GM23338 (cell line): Measurements from ENCODE around the gene DNMT1. TPM values are rescaled to one million over a fixed set of nuclear protein-coding genes. Genes with fewer than 3 reads are reported as not detected.

Experiments used
- ATAC-seq: fragments of 200-7000 bp; cut with Tn5 transposase; 3 replicates; pipeline ENCODE4 v1.9.1; 2020
- DNase-seq: peaks from one replicate; pipeline ENCODE4 v3.0.0-alpha.2; 2015; ENCODE audit warnings: low spot score
- H2AFZ ChIP-seq: fragments of 200-600 bp; sonication (generic); 2 replicates; pipeline ENCODE4 v1.8.0; 2016; ENCODE audit warnings: antibody characterized with exemption, mild to moderate bottlenecking, moderate library complexity
- H3F3A ChIP-seq: fragments of 200-600 bp; sonication (generic); replicated peaks from 2 replicates; pipeline ENCODE4 v1.8.0; 2017; ENCODE audit warnings: antibody characterized with exemption, mixed run types, low read depth
- H3K27ac ChIP-seq: fragments of 200-600 bp; sonication (generic); 2 replicates; pipeline ENCODE4 v1.6.1; 2016; ENCODE audit warnings: low read depth
- H3K27me3 ChIP-seq: fragments of 200-600 bp; sonication (generic); 2 replicates; pipeline ENCODE4 v1.8.0; 2016; ENCODE audit warnings: mild to moderate bottlenecking, mixed run types, moderate library complexity; ENCODE audit not compliant: insufficient read depth
- H3K36me3 ChIP-seq: fragments of 200-600 bp; sonication (generic); 2 replicates; pipeline ENCODE4 v1.8.0; 2016; ENCODE audit warnings: mild to moderate bottlenecking; ENCODE audit not compliant: insufficient read depth
- H3K4me1 ChIP-seq: fragments of 200-600 bp; sonication (generic); 2 replicates; pipeline ENCODE4 v1.8.0; 2016; ENCODE audit warnings: mild to moderate bottlenecking, moderate library complexity; ENCODE audit not compliant: insufficient read depth
- H3K4me2 ChIP-seq: fragments of 200-600 bp; sonication (generic); 2 replicates; pipeline ENCODE4 v1.7.1; 2017; ENCODE audit warnings: mixed run types
- H3K4me3 ChIP-seq: fragments of 200-600 bp; sonication (generic); 2 replicates; pipeline ENCODE4 v1.6.1; 2016; ENCODE audit warnings: mixed run types
- H3K79me2 ChIP-seq: fragments of 200-600 bp; sonication (generic); replicated peaks from 2 replicates; pipeline ENCODE4 v1.8.0; 2017; ENCODE audit warnings: mild to moderate bottlenecking; ENCODE audit not compliant: insufficient read depth
- H3K9me2 ChIP-seq: fragments of 200-600 bp; sonication (generic); 2 replicates; pipeline ENCODE4 v1.8.0; 2017; ENCODE audit not compliant: insufficient read depth
- H4K20me1 ChIP-seq: fragments of 200-600 bp; sonication (generic); replicated peaks from 2 replicates; pipeline ENCODE4 v1.8.0; 2017; ENCODE audit warnings: mild to moderate bottlenecking; ENCODE audit not compliant: insufficient read depth
- H3K27ac Mint-ChIP-seq: 2 replicates; pipeline ENCODE4 v1.8.0; 2020; ENCODE audit warnings: inconsistent platforms, mild to moderate bottlenecking, moderate library complexity, mixed read lengths
- H3K27me3 Mint-ChIP-seq: 3 replicates; pipeline ENCODE4 v1.8.0; 2022; ENCODE audit warnings: low read depth, mild to moderate bottlenecking, moderate library complexity, mixed read lengths, inconsistent platforms; ENCODE audit not compliant: insufficient read depth, poor library complexity
- H3K36me3 Mint-ChIP-seq: 3 replicates; pipeline ENCODE4 v1.8.0; 2021; ENCODE audit warnings: low read depth, mild to moderate bottlenecking, inconsistent platforms, moderate library complexity, mixed read lengths
- H3K4me1 Mint-ChIP-seq: 3 replicates; pipeline ENCODE4 v1.8.0; 2020; ENCODE audit warnings: mild to moderate bottlenecking, inconsistent platforms, mixed read lengths
- H3K4me3 Mint-ChIP-seq: 3 replicates; pipeline ENCODE4 v1.8.0; 2021; ENCODE audit warnings: moderate library complexity, mild to moderate bottlenecking, inconsistent platforms, mixed read lengths
- H3K9me3 Mint-ChIP-seq: 3 replicates; pipeline ENCODE4 v1.8.0; 2020; ENCODE audit warnings: moderate library complexity, mild to moderate bottlenecking, inconsistent platforms, mixed read lengths
- ETS1 ChIP-seq: IDR thresholded peaks from 2 replicates; pipeline ENCODE4 v1.6.1; 2016; ENCODE audit warnings: antibody characterized with exemption
- EZH2phosphoT487 ChIP-seq: fragments of 200-600 bp; sonication (generic); IDR thresholded peaks from one replicate; pipeline ENCODE4 v1.8.1; 2018; ENCODE audit warnings: antibody characterized with exemption; ENCODE audit not compliant: unreplicated experiment
- POLR2AphosphoS5 ChIP-seq: IDR thresholded peaks from 2 replicates; pipeline ENCODE4 v1.6.1; 2016; ENCODE audit warnings: antibody characterized with exemption, low read depth
- REST ChIP-seq: IDR thresholded peaks from one replicate; pipeline ENCODE4 v1.6.1; 2018; ENCODE audit warnings: antibody characterized with exemption; ENCODE audit not compliant: unreplicated experiment
- STAT1 ChIP-seq: IDR thresholded peaks from one replicate; pipeline ENCODE4 v1.6.1; 2016; ENCODE audit warnings: antibody characterized with exemption; ENCODE audit not compliant: unreplicated experiment
- ZNF331 ChIP-seq: fragments of 250-450 bp; sonication (Bioruptor Pico); IDR thresholded peaks from 2 replicates; pipeline ENCODE4 v1.5.0; 2020; ENCODE audit warnings: low read depth, mild to moderate bottlenecking, moderate library complexity
- polyA plus RNA-seq: library from polyadenylated mRNA; unstranded; fragments of >200 nt; fragmentation: Nextera tagmentation; extraction: Ambion mirVana; gene quantifications from 2 replicates; pipeline ENCODE4 v1.2.1, GENCODE V29; 2016
- total RNA-seq: library from RNA; depleted of rRNA; stranded (reverse); fragments of >200 nt; shearing (Covaris generic); gene quantifications from 2 replicates; pipeline ENCODE4 v1.2.3, GENCODE V29; 2014

Gene DNMT1
- total and polyA plus RNA-seq, 2 experiments from 2014 or later: 238 to 589 TPM

GRCh38 chr19:10134040-10134439, 60.7 kb downstream of the DNMT1 start:
- H2AFZ ChIP-seq: no peak overlapping the region
- DNase-seq: no peak
- no peaks in the 10 kb centered on the region for H3K9me2 ChIP-seq
- 0 out of 2 replicates have a peak, but pooled peaks cover 7% of the 10 kb centered on the region for H3F3A ChIP-seq
- H3K4me3 ChIP-seq: no peak overlapping the region
- peaks cover 3% of the 10 kb centered on the region; the same call in 1 of the 2 replicates for H4K20me1 ChIP-seq
- no peak overlapping the region for H3K4me3 Mint-ChIP-seq
- no peak overlapping the region for H3K27ac ChIP-seq
- H3K4me1 ChIP-seq: no peaks in the 10 kb centered on the region
- H3K36me3 ChIP-seq: peaks cover 21% of the 10 kb centered on the region
- no peak for ATAC-seq
- H3K4me2 ChIP-seq: no peak overlapping the region
- H3K4me1 Mint-ChIP-seq: no peaks in the 10 kb centered on the region
- no peaks in the 10 kb centered on the region for H3K79me2 ChIP-seq
- H3K36me3 Mint-ChIP-seq: peaks cover 61% of the 10 kb centered on the region
- TF ChIP-seq ETS1: no peak
- TF ChIP-seq EZH2phosphoT487: no peak
- no peak for TF ChIP-seq REST
- peaks cover 9% of the 10 kb centered on the region for H3K27me3 Mint-ChIP-seq
- no peak overlapping the region for H3K27ac Mint-ChIP-seq
- no peaks in the 10 kb centered on the region for H3K27me3 ChIP-seq
- no peaks in the 10 kb centered on the region for H3K9me3 Mint-ChIP-seq

- no peak overlapping the region for H3K4me3 ChIP-seq
- peaks cover 18% of the 10 kb centered on the region for H3K36me3 ChIP-seq
- no peak overlapping the region for H3K4me2 ChIP-seq
- H3K27ac Mint-ChIP-seq: no peak overlapping the region
- no peaks in the 10 kb centered on the region for H3K79me2 ChIP-seq
- 0 out of 2 replicates have a peak, but pooled peaks cover 7% of the 10 kb centered on the region for H3F3A ChIP-seq
- H2AFZ ChIP-seq: no peak overlapping the region
- TF ChIP-seq STAT1: no peak
- H3K27me3 Mint-ChIP-seq: peaks cover 9% of the 10 kb centered on the region
- H3K4me3 Mint-ChIP-seq: no peak overlapping the region
- no peak overlapping the region for H3K27ac ChIP-seq
- H3K9me3 Mint-ChIP-seq: no peaks in the 10 kb centered on the region
- peaks cover 58% of the 10 kb centered on the region for H3K36me3 Mint-ChIP-seq
- ATAC-seq (no peak), DNase-seq (no peak)
- no peaks in the 10 kb centered on the region for H3K4me1 Mint-ChIP-seq
- no peaks in the 10 kb centered on the region for H3K9me2 ChIP-seq
- peaks cover 3% of the 10 kb centered on the region; the same call in 1 of the 2 replicates for H4K20me1 ChIP-seq
- H3K27me3 ChIP-seq: no peaks in the 10 kb centered on the region
- no peaks in the 10 kb centered on the region for H3K4me1 ChIP-seq
Observed at GRCh38 chr19:10133596-10133995, 61.2 kb downstream of the DNMT1 start.

- no peaks in the 10 kb centered on the region for H3K9me2 ChIP-seq
- Mint-ChIP-seq H3K9me3 (no peaks in the 10 kb centered on the region), H3K27ac (no peak overlapping the region), H3K4me3 (no peak overlapping the region), H3K36me3 (peaks cover 53% of the 10 kb centered on the region), H3K27me3 (peaks cover 9% of the 10 kb centered on the region), H3K4me1 (no peaks in the 10 kb centered on the region)
- H3K36me3 ChIP-seq: peaks cover 18% of the 10 kb centered on the region
- H3K79me2 ChIP-seq: no peaks in the 10 kb centered on the region
- no peak for ATAC-seq
- H3K4me3 ChIP-seq: no peak overlapping the region
- 0 out of 2 replicates have a peak, but pooled peaks cover 7% of the 10 kb centered on the region for H3F3A ChIP-seq
- no peak overlapping the region for H2AFZ ChIP-seq
- H3K27ac ChIP-seq: no peak overlapping the region
- H3K4me1 ChIP-seq: no peaks in the 10 kb centered on the region
- DNase-seq: no peak
- H4K20me1 ChIP-seq: peaks cover 3% of the 10 kb centered on the region; the same call in 1 of the 2 replicates
- H3K4me2 ChIP-seq: no peak overlapping the region
- H3K27me3 ChIP-seq: no peaks in the 10 kb centered on the region
- TF ChIP-seq ZNF331 (CRISPR knock-in tag) (no peak), POLR2AphosphoS5 (no peak)
Observed at GRCh38 chr19:10132905-10133304, 61.8 kb downstream of the DNMT1 start.
